Fibroblast of lung (primary cell): Measurements from ENCODE around the gene ZCCHC2.

Experiments
- CTCF ChIP-seq, 2 donors: IDR thresholded peaks in 1 of 2; conservative IDR thresholded peaks in 1 of 2; 1 replicate in 1 of 2; 2 replicates in 1 of 2; pipeline ENCODE4 v1.5.1; 2011 to 2012; ENCODE audit warnings: low read length in 2 of 2, control low read depth in 1 of 2, inconsistent platforms in 1 of 2, low read depth in 1 of 2, mild to moderate bottlenecking in 1 of 2
- EZH2 ChIP-seq: IDR thresholded peaks from 2 replicates; pipeline ENCODE4 v1.5.1; 2012; ENCODE audit warnings: low read length, control low read depth, mild to moderate bottlenecking; ENCODE audit errors: missing control alignments

GRCh38 chr18:62490967-62491695, 31.7 kb upstream of the ZCCHC2 start:
- no peak for TF ChIP-seq CTCF (conservative IDR thresholded peaks at IDR 0.05 in 1 of 2, IDR thresholded peaks at IDR 0.05 in 1 of 2; ENCODE audit: low read depth in 1 of 2, low read length in 2 of 2)
- no peak for TF ChIP-seq EZH2
